OCI-LY3 (cell line): ENCODE data around the gene CFD.

Experiments
- EZH2phosphoT487 ChIP-seq: fragments of 200-600 bp; shearing (Covaris generic); IDR thresholded peaks from 2 replicates; pipeline ENCODE4 v1.6.1; 2018; ENCODE audit warnings: antibody characterized with exemption, mixed run types, low read depth
- TF ChIP-seq, protein P1 (sequence below): fragments of 200-600, 300-600 bp; sonication (generic); IDR thresholded peaks from 2 replicates; pipeline ENCODE4 v1.5.1; 2014; ENCODE audit warnings: antibody characterized with exemption, low read length, low read depth

GRCh38 chr19:870963-871401, 11.5 kb downstream of the CFD start:
- TF ChIP-seq, protein P1, sequence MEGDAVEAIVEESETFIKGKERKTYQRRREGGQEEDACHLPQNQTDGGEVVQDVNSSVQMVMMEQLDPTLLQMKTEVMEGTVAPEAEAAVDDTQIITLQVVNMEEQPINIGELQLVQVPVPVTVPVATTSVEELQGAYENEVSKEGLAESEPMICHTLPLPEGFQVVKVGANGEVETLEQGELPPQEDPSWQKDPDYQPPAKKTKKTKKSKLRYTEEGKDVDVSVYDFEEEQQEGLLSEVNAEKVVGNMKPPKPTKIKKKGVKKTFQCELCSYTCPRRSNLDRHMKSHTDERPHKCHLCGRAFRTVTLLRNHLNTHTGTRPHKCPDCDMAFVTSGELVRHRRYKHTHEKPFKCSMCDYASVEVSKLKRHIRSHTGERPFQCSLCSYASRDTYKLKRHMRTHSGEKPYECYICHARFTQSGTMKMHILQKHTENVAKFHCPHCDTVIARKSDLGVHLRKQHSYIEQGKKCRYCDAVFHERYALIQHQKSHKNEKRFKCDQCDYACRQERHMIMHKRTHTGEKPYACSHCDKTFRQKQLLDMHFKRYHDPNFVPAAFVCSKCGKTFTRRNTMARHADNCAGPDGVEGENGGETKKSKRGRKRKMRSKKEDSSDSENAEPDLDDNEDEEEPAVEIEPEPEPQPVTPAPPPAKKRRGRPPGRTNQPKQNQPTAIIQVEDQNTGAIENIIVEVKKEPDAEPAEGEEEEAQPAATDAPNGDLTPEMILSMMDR = no peak
- TF ChIP-seq EZH2phosphoT487 = no peak
